Measurements from ENCODE around the gene AFG3L2. TPM values are rescaled to one million over a fixed set of nuclear protein-coding genes. Genes with fewer than 3 reads are reported as not detected.

AFG3L2 gene
- total and polyA plus RNA-seq, 2 experiments from 2014 or later, result 50.3 to 105 TPM

DNA sequence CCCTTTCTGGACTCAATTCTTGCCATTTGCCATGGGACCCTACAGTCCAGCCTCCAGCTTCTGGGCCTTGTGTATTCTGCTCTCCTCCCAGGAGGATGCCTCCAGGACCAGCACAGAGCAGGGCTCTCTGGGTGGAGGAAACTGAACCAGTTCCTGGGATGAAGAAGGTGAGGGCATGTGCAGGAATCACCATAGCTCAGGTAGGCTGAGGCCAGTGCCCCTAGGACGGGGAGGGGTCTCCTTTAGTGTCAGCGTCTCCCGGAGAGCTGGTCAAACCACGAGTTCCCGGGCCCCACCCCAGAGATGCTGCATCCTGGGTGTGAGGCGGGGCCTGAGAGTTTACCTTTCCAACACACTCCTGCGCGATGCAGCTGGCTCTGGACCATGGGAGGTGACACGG is 24.9 kb upstream of the AFG3L2 start:
- ATAC-seq, result no peak
- Histone ChIP-seq H3K4me3 (no peak overlapping the region), H3K79me2 (replicated peaks; ENCODE audit: insufficient read depth) (no peaks in the 10 kb centered on the region), H3F3A (replicated peaks; ENCODE audit: low read depth) (0 out of 2 replicates have a peak, but pooled peaks cover 5% of the 10 kb centered on the region), H3K27me3 (ENCODE audit: insufficient read depth) (peaks cover 20% of the 10 kb centered on the region), H3K36me3 (ENCODE audit: insufficient read depth) (no peaks in the 10 kb centered on the region), H3K4me2 (peak overlapping the region; percentile 14; the same call in 1 of the 2 replicates), H3K27ac (ENCODE audit: low read depth) (no peak overlapping the region), H4K20me1 (replicated peaks; ENCODE audit: insufficient read depth) (no peaks in the 10 kb centered on the region), H3K4me1 (ENCODE audit: insufficient read depth) (no peaks in the 10 kb centered on the region; the same call in 1 of the 2 replicates), H3K9me2 (ENCODE audit: insufficient read depth) (no peaks in the 10 kb centered on the region), H2AFZ (peak overlapping the region; percentile 56; the same call in 1 of the 2 replicates)
- H3K36me3 Mint-ChIP-seq (ENCODE audit: low read depth), result no peaks in the 10 kb centered on the region
- H3K9me3 Mint-ChIP-seq, result no peaks in the 10 kb centered on the region
- TF ChIP-seq JUNB (IDR thresholded peaks at IDR 0.05; ENCODE audit: unreplicated experiment) (no peak), POLR2AphosphoS5 (IDR thresholded peaks at IDR 0.05; ENCODE audit: low read depth) (no peak), ZNF331 (CRISPR knock-in tag; IDR thresholded peaks at IDR 0.05; ENCODE audit: low read depth) (no peak), STAT1 (IDR thresholded peaks at IDR 0.05; ENCODE audit: unreplicated experiment) (no peak), CREB1 (CRISPR knock-in tag; IDR thresholded peaks at IDR 0.05; ENCODE audit: low read depth) (no peak), EZH2 (IDR thresholded peaks at IDR 0.05; ENCODE audit: low read depth, unreplicated experiment) (no peak), NANOG (IDR thresholded peaks at IDR 0.05; ENCODE audit: borderline replicate concordance) (no peak), ZNF114 (CRISPR knock-in tag; IDR thresholded peaks at IDR 0.05) (no peak), EZH2phosphoT487 (IDR thresholded peaks at IDR 0.05; ENCODE audit: unreplicated experiment) (no peak)
- TF ChIP-seq, protein P1, sequence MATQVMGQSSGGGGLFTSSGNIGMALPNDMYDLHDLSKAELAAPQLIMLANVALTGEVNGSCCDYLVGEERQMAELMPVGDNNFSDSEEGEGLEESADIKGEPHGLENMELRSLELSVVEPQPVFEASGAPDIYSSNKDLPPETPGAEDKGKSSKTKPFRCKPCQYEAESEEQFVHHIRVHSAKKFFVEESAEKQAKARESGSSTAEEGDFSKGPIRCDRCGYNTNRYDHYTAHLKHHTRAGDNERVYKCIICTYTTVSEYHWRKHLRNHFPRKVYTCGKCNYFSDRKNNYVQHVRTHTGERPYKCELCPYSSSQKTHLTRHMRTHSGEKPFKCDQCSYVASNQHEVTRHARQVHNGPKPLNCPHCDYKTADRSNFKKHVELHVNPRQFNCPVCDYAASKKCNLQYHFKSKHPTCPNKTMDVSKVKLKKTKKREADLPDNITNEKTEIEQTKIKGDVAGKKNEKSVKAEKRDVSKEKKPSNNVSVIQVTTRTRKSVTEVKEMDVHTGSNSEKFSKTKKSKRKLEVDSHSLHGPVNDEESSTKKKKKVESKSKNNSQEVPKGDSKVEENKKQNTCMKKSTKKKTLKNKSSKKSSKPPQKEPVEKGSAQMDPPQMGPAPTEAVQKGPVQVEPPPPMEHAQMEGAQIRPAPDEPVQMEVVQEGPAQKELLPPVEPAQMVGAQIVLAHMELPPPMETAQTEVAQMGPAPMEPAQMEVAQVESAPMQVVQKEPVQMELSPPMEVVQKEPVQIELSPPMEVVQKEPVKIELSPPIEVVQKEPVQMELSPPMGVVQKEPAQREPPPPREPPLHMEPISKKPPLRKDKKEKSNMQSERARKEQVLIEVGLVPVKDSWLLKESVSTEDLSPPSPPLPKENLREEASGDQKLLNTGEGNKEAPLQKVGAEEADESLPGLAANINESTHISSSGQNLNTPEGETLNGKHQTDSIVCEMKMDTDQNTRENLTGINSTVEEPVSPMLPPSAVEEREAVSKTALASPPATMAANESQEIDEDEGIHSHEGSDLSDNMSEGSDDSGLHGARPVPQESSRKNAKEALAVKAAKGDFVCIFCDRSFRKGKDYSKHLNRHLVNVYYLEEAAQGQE (IDR thresholded peaks at IDR 0.05; ENCODE audit: unreplicated experiment), result no peak
- TF ChIP-seq, protein P2, sequence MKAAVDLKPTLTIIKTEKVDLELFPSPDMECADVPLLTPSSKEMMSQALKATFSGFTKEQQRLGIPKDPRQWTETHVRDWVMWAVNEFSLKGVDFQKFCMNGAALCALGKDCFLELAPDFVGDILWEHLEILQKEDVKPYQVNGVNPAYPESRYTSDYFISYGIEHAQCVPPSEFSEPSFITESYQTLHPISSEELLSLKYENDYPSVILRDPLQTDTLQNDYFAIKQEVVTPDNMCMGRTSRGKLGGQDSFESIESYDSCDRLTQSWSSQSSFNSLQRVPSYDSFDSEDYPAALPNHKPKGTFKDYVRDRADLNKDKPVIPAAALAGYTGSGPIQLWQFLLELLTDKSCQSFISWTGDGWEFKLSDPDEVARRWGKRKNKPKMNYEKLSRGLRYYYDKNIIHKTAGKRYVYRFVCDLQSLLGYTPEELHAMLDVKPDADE (IDR thresholded peaks at IDR 0.05), result no peak
- TF ChIP-seq, protein P3, sequence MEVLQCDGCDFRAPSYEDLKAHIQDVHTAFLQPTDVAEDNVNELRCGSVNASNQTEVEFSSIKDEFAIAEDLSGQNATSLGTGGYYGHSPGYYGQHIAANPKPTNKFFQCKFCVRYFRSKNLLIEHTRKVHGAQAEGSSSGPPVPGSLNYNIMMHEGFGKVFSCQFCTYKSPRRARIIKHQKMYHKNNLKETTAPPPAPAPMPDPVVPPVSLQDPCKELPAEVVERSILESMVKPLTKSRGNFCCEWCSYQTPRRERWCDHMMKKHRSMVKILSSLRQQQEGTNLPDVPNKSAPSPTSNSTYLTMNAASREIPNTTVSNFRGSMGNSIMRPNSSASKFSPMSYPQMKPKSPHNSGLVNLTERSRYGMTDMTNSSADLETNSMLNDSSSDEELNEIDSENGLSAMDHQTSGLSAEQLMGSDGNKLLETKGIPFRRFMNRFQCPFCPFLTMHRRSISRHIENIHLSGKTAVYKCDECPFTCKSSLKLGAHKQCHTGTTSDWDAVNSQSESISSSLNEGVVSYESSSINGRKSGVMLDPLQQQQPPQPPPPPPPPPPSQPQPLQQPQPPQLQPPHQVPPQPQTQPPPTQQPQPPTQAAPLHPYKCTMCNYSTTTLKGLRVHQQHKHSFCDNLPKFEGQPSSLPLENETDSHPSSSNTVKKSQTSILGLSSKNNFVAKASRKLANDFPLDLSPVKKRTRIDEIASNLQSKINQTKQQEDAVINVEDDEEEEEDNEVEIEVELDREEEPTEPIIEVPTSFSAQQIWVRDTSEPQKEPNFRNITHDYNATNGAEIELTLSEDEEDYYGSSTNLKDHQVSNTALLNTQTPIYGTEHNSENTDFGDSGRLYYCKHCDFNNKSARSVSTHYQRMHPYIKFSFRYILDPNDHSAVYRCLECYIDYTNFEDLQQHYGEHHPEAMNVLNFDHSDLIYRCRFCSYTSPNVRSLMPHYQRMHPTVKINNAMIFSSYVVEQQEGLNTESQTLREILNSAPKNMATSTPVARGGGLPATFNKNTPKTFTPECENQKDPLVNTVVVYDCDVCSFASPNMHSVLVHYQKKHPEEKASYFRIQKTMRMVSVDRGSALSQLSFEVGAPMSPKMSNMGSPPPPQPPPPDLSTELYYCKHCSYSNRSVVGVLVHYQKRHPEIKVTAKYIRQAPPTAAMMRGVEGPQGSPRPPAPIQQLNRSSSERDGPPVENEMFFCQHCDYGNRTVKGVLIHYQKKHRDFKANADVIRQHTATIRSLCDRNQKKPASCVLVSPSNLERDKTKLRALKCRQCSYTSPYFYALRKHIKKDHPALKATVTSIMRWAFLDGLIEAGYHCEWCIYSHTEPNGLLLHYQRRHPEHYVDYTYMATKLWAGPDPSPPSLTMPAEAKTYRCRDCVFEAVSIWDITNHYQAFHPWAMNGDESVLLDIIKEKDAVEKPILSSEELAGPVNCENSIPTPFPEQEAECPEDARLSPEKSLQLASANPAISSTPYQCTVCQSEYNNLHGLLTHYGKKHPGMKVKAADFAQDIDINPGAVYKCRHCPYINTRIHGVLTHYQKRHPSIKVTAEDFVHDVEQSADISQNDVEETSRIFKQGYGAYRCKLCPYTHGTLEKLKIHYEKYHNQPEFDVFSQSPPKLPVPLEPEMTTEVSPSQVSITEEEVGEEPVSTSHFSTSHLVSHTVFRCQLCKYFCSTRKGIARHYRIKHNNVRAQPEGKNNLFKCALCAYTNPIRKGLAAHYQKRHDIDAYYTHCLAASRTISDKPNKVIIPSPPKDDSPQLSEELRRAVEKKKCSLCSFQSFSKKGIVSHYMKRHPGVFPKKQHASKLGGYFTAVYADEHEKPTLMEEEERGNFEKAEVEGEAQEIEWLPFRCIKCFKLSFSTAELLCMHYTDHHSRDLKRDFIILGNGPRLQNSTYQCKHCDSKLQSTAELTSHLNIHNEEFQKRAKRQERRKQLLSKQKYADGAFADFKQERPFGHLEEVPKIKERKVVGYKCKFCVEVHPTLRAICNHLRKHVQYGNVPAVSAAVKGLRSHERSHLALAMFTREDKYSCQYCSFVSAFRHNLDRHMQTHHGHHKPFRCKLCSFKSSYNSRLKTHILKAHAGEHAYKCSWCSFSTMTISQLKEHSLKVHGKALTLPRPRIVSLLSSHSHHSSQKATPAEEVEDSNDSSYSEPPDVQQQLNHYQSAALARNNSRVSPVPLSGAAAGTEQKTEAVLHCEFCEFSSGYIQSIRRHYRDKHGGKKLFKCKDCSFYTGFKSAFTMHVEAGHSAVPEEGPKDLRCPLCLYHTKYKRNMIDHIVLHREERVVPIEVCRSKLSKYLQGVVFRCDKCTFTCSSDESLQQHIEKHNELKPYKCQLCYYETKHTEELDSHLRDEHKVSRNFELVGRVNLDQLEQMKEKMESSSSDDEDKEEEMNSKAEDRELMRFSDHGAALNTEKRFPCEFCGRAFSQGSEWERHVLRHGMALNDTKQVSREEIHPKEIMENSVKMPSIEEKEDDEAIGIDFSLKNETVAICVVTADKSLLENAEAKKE (CRISPR knock-in tag; IDR thresholded peaks at IDR 0.05), result no peak
- TF ChIP-seq, protein P4, sequence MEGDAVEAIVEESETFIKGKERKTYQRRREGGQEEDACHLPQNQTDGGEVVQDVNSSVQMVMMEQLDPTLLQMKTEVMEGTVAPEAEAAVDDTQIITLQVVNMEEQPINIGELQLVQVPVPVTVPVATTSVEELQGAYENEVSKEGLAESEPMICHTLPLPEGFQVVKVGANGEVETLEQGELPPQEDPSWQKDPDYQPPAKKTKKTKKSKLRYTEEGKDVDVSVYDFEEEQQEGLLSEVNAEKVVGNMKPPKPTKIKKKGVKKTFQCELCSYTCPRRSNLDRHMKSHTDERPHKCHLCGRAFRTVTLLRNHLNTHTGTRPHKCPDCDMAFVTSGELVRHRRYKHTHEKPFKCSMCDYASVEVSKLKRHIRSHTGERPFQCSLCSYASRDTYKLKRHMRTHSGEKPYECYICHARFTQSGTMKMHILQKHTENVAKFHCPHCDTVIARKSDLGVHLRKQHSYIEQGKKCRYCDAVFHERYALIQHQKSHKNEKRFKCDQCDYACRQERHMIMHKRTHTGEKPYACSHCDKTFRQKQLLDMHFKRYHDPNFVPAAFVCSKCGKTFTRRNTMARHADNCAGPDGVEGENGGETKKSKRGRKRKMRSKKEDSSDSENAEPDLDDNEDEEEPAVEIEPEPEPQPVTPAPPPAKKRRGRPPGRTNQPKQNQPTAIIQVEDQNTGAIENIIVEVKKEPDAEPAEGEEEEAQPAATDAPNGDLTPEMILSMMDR (conservative IDR thresholded peaks at IDR 0.05; ENCODE audit: low read depth in 2 of 2), result no peak
- H3K27me3 Mint-ChIP-seq (ENCODE audit: insufficient read depth, low read depth, poor library complexity), result peaks cover 29% of the 10 kb centered on the region
- peaks cover 9% of the 10 kb centered on the region; the same call in 2 of the 3 replicates for H3K4me1 Mint-ChIP-seq
- no peak for DNase-seq (ENCODE audit: low spot score)
- no peak overlapping the region for H3K4me3 Mint-ChIP-seq
- H3K27ac Mint-ChIP-seq, result no peak overlapping the region
